Body of pancreas (tissue), 4 donors: ENCODE results near the gene AGAP3.

ENCODE experiments used
- POLR2A ChIP-seq, 3 donors: fragments of 450-650 bp; IDR thresholded peaks; one replicate each; pipeline ENCODE4 v1.6.1; 2016; ENCODE audit warnings: antibody characterized with exemption in 3 of 3, mild to moderate bottlenecking in 2 of 3
- TF ChIP-seq, protein P1 (sequence below), 7 experiments: fragments of 450-650 bp in 4 of 7; fragments of 200-600 bp in 3 of 7; sonication (generic) in 3 of 7; IDR thresholded peaks; one replicate each; pipeline ENCODE4 v1.5.1; 2016 to 2019; ENCODE audit warnings: antibody characterized with exemption in 7 of 7

DNA sequence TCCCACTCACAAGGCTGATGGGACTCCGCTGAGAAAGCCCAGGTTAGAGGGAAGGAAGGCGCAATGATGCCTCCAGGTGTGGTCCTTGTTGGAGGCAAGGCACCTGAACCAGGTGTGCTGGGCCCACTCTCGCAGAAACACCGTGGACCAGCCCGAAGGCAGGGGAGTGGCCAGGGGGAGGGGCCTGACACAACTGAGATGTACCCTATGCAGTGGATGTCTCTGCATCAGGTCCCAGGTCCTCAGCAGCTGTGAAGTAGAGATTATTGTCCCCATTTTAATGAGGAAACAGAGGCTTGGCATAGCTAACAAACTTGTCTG lies 49.2 kb downstream of the AGAP3 start:
- TF ChIP-seq POLR2A (IDR thresholded peaks at IDR 0.05) = no peak
- TF ChIP-seq, protein P1, sequence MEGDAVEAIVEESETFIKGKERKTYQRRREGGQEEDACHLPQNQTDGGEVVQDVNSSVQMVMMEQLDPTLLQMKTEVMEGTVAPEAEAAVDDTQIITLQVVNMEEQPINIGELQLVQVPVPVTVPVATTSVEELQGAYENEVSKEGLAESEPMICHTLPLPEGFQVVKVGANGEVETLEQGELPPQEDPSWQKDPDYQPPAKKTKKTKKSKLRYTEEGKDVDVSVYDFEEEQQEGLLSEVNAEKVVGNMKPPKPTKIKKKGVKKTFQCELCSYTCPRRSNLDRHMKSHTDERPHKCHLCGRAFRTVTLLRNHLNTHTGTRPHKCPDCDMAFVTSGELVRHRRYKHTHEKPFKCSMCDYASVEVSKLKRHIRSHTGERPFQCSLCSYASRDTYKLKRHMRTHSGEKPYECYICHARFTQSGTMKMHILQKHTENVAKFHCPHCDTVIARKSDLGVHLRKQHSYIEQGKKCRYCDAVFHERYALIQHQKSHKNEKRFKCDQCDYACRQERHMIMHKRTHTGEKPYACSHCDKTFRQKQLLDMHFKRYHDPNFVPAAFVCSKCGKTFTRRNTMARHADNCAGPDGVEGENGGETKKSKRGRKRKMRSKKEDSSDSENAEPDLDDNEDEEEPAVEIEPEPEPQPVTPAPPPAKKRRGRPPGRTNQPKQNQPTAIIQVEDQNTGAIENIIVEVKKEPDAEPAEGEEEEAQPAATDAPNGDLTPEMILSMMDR (IDR thresholded peaks at IDR 0.05) = no peak
